ENCODE data around the gene CIB2.
A peak's percentile ranks its signal among the peaks of the same experiment; 100 is the strongest.

DNA sequence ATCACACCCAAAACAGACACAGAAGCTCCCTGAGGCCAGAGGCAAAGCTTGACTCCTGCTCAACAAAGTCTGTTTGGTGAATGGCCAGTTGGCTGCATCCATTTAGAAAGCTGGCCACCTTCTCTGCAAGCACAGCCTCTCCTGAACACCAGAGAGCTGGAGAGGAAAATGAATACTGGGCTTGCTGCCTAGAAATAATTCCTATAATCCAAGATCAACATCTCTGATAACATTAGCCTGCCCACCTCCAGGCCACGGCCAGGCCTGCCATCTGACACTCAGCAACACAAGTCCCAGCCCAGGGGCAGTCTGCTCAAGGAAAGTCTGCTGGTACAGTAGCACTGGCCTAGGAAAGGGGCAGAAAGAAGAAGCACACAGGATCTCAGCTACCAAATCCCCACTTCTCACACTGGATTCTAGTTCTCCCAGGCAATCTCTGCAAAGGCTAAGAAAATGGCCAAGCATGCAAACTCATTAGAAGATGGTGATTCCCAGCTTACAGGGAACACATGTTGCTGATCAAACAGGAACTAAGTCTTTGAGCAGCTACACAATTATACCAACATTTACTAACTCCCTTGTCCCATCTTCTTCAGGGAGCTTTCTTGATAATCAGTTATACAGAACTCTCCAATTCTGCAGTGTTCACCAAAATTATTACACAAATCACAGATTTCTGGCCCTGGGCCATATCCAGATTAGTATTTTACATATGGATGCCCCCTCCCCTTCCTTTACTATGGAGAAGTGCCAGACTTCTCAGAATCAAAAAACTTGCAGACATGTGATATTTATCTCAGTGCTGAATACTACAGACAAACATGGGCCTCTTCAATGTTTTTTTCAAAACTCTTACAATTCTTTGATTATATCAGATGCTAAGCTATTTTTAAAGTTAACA is 63.7 kb downstream of the CIB2 start:
- TF ChIP-seq, protein P1, sequence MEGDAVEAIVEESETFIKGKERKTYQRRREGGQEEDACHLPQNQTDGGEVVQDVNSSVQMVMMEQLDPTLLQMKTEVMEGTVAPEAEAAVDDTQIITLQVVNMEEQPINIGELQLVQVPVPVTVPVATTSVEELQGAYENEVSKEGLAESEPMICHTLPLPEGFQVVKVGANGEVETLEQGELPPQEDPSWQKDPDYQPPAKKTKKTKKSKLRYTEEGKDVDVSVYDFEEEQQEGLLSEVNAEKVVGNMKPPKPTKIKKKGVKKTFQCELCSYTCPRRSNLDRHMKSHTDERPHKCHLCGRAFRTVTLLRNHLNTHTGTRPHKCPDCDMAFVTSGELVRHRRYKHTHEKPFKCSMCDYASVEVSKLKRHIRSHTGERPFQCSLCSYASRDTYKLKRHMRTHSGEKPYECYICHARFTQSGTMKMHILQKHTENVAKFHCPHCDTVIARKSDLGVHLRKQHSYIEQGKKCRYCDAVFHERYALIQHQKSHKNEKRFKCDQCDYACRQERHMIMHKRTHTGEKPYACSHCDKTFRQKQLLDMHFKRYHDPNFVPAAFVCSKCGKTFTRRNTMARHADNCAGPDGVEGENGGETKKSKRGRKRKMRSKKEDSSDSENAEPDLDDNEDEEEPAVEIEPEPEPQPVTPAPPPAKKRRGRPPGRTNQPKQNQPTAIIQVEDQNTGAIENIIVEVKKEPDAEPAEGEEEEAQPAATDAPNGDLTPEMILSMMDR (IDR thresholded peaks at IDR 0.05), result no peak
- TF ChIP-seq POLR2AphosphoS5 (IDR thresholded peaks at IDR 0.05; ENCODE audit: low read depth, low read length), result peak; percentile 65; the same call in 1 of the 2 replicates
- no peak for TF ChIP-seq NRF1 (IDR thresholded peaks at IDR 0.05; ENCODE audit: low read depth, low read length)
- TF ChIP-seq FOXM1 (IDR thresholded peaks at IDR 0.05; ENCODE audit: low read depth), result no peak
- no peak for TF ChIP-seq TAF1 (IDR thresholded peaks at IDR 0.05; ENCODE audit: borderline replicate concordance, low read depth, low read length)
